OCI-LY1 (cell line): Measurements from ENCODE around the gene ARHGAP10.

Experiments used
- H2AFZ ChIP-seq: fragments of 200-600 bp; sonication (generic), shearing (Covaris generic); 2 replicates; pipeline ENCODE4 v1.6.0; 2014; ENCODE audit warnings: antibody characterized with exemption, mild to moderate bottlenecking, low read length
- H3F3A ChIP-seq: fragments of 200-600 bp; sonication (generic), shearing (Covaris generic); 2 replicates; pipeline ENCODE4 v1.6.0; 2014; ENCODE audit warnings: mild to moderate bottlenecking, antibody characterized with exemption, low read length, moderate library complexity; ENCODE audit not compliant: insufficient read depth
- H3K27ac ChIP-seq: fragments of 200-600 bp; sonication (generic); 2 replicates; pipeline ENCODE4 v1.5.1; 2014; ENCODE audit warnings: low read length, mixed run types, mild to moderate bottlenecking, low read depth; ENCODE audit not compliant: poor library complexity, severe bottlenecking
- H3K27me3 ChIP-seq: fragments of 200-600 bp; sonication (generic); 2 replicates; pipeline ENCODE4 v1.6.0; 2014; ENCODE audit warnings: antibody characterized with exemption, mild to moderate bottlenecking, low read length, moderate library complexity; ENCODE audit not compliant: insufficient read depth
- H3K36me3 ChIP-seq: fragments of 200-600 bp; sonication (generic); 2 replicates; pipeline ENCODE4 v1.6.1; 2014; ENCODE audit warnings: mild to moderate bottlenecking, antibody characterized with exemption, low read length, moderate library complexity, mixed read lengths; ENCODE audit not compliant: insufficient read depth
- H3K4me1 ChIP-seq: fragments of 200-600 bp; sonication (generic); 2 replicates; pipeline ENCODE4 v1.5.1; 2014; ENCODE audit warnings: mild to moderate bottlenecking, low read length, moderate library complexity; ENCODE audit not compliant: insufficient read depth, severe bottlenecking
- H3K4me2 ChIP-seq: fragments of 200-600 bp; sonication (generic), shearing (Covaris generic); 2 replicates; pipeline ENCODE4 v1.6.1; 2014; ENCODE audit warnings: low read length
- H3K4me3 ChIP-seq: fragments of 200-600 bp; sonication (generic); 2 replicates; pipeline ENCODE4 v1.5.1; 2014; ENCODE audit warnings: low read length, low read depth, mild to moderate bottlenecking, mixed read lengths; ENCODE audit not compliant: poor library complexity, severe bottlenecking
- H3K79me2 ChIP-seq: fragments of 200-600 bp; shearing (Covaris generic); 2 replicates; pipeline ENCODE4 v1.6.1; 2016; ENCODE audit warnings: mixed run types, low read length, mixed read lengths; ENCODE audit not compliant: insufficient read depth
- H3K9ac ChIP-seq: fragments of 200-600 bp; sonication (generic), shearing (Covaris generic); 2 replicates; pipeline ENCODE4 v1.6.1; 2014; ENCODE audit warnings: mild to moderate bottlenecking, low read length, mixed read lengths
- H3K9me2 ChIP-seq: fragments of 200-600 bp; sonication (generic), shearing (Covaris generic); 2 replicates; pipeline ENCODE4 v1.6.1; 2014; ENCODE audit warnings: low read depth, mild to moderate bottlenecking, low read length, mixed read lengths
- H3K9me3 ChIP-seq: fragments of 200-600 bp; shearing (Covaris generic); 2 replicates; pipeline ENCODE4 v1.6.1; 2014; ENCODE audit warnings: low read length, mixed read lengths
- H4K20me1 ChIP-seq: fragments of 200-600 bp; sonication (generic), shearing (Covaris generic); 2 replicates; pipeline ENCODE4 v1.6.0; 2016; ENCODE audit warnings: mild to moderate bottlenecking, low read length; ENCODE audit not compliant: insufficient read depth
- CTCF ChIP-seq: fragments of 200-600 bp; sonication (generic), shearing (Covaris generic); IDR thresholded peaks from 2 replicates; pipeline ENCODE4 v1.5.1; 2017; ENCODE audit warnings: mild to moderate bottlenecking, antibody characterized with exemption, low read length, moderate library complexity, mixed read lengths
- EZH2 ChIP-seq: fragments of 200-600 bp; sonication (generic), shearing (Covaris generic); IDR thresholded peaks from 2 replicates; pipeline ENCODE4 v1.8.0; 2017; ENCODE audit warnings: borderline replicate concordance, mixed run types, mild to moderate bottlenecking, antibody characterized with exemption, low read length, moderate library complexity, mixed read lengths

The ARHGAP10 gene

GRCh38 chr4:148101235-148101634 is 369.3 kb downstream of the ARHGAP10 start:
- H3K4me3 ChIP-seq: no peak overlapping the region
- peaks cover 10% of the 10 kb centered on the region for H3K4me1 ChIP-seq
- H3K36me3 ChIP-seq: no peaks in the 10 kb centered on the region
- H3F3A ChIP-seq: no peaks in the 10 kb centered on the region
- no peaks in the 10 kb centered on the region for H3K27me3 ChIP-seq
- no peak overlapping the region for H2AFZ ChIP-seq
- TF ChIP-seq CTCF (no peak), EZH2 (no peak)
- no peak overlapping the region for H3K4me2 ChIP-seq
- no peak overlapping the region for H3K27ac ChIP-seq
- H4K20me1 ChIP-seq: no peaks in the 10 kb centered on the region
- no peaks in the 10 kb centered on the region for H3K9me3 ChIP-seq
- H3K79me2 ChIP-seq: no peaks in the 10 kb centered on the region
- no peaks in the 10 kb centered on the region for H3K9me2 ChIP-seq
- H3K9ac ChIP-seq: no peak overlapping the region

GRCh38 chr4:148101790-148102189 is 369.9 kb downstream of the ARHGAP10 start:
- H4K20me1 ChIP-seq: no peaks in the 10 kb centered on the region

GRCh38 chr4:148103597-148104355 is 371.9 kb downstream of the ARHGAP10 start:
- Histone ChIP-seq H3K27ac (no peak overlapping the region), H3K4me1 (peaks cover 10% of the 10 kb centered on the region), H3F3A (no peaks in the 10 kb centered on the region), H4K20me1 (no peaks in the 10 kb centered on the region), H3K4me2 (no peak overlapping the region), H3K36me3 (no peaks in the 10 kb centered on the region), H2AFZ (no peak overlapping the region), H3K9ac (no peak overlapping the region), H3K9me3 (no peaks in the 10 kb centered on the region), H3K9me2 (no peaks in the 10 kb centered on the region), H3K79me2 (no peaks in the 10 kb centered on the region), H3K4me3 (no peak overlapping the region), H3K27me3 (no peaks in the 10 kb centered on the region)
- TF ChIP-seq EZH2 (no peak), CTCF (no peak)

More at GRCh38 chr4:148101790-148102189, 369.9 kb downstream of the ARHGAP10 start:
- no peaks in the 10 kb centered on the region for H3K36me3 ChIP-seq
- H3K4me3 ChIP-seq: no peak overlapping the region
- peaks cover 10% of the 10 kb centered on the region for H3K4me1 ChIP-seq
- no peaks in the 10 kb centered on the region for H3F3A ChIP-seq
- no peak overlapping the region for H3K4me2 ChIP-seq
- TF ChIP-seq EZH2 (no peak), CTCF (no peak)
- no peaks in the 10 kb centered on the region for H3K79me2 ChIP-seq
- no peaks in the 10 kb centered on the region for H3K9me3 ChIP-seq
- H3K27ac ChIP-seq: no peak overlapping the region
- H3K9ac ChIP-seq: no peak overlapping the region
- no peaks in the 10 kb centered on the region for H3K9me2 ChIP-seq
- H2AFZ ChIP-seq: no peak overlapping the region
- no peaks in the 10 kb centered on the region for H3K27me3 ChIP-seq
